Endothelial cell of umbilical vein (primary cell): ENCODE measurements around the gene ADCY9.

Experiments
- CTCF ChIP-seq, 2 donors: IDR thresholded peaks; 1 replicate in 1 of 2; 2 replicates in 1 of 2; pipeline ENCODE4 v1.5.1; 2011; ENCODE audit warnings: low read length in 2 of 2, mild to moderate bottlenecking in 2 of 2, moderate library complexity in 2 of 2, control low read depth in 1 of 2, inconsistent platforms in 1 of 2, low read depth in 1 of 2; ENCODE audit not compliant: insufficient read depth in 1 of 2; ENCODE audit errors: extremely low read depth in 1 of 2
- POLR2A ChIP-seq: IDR thresholded peaks from 2 replicates; pipeline ENCODE4 v1.6.1; 2012; ENCODE audit warnings: low read depth, mild to moderate bottlenecking, control low read depth, low read length

- TF ChIP-seq CTCF (IDR thresholded peaks at IDR 0.05; ENCODE audit: extremely low read depth in 1 of 2, insufficient read depth in 1 of 2, low read depth in 1 of 2, low read length in 2 of 2) (no peak), POLR2A (no peak)
These were observed 45.3 kb downstream of the ADCY9 start for GRCh38 chr16:4070936-4071335.
